Thoracic aorta (tissue), 2 donors: Measurements from ENCODE around the gene CYB561A3. TPM values are rescaled to one million over a fixed set of nuclear protein-coding genes. Genes with fewer than 3 reads are reported as not detected.

Experiments
- ATAC-seq: fragments of 150-250 bp; one replicate; pipeline ENCODE4 v1.8.0; 2017; ENCODE audit warnings: low read depth; ENCODE audit not compliant: insufficient number of reproducible peaks, low FRiP score
- DNase-seq: peaks from one replicate; pipeline ENCODE4 v3.0.0-alpha.2; 2020; ENCODE audit warnings: low spot score
- H3K27ac ChIP-seq, 2 donors: fragments of 200-600 bp; sonication (generic); 1 replicate in 1 of 2; 2 replicates in 1 of 2; pipeline ENCODE4 v1.5.1; 2016; ENCODE audit warnings: mild to moderate bottlenecking in 2 of 2, moderate library complexity in 2 of 2
- H3K27me3 ChIP-seq: fragments of 200-600 bp; sonication (generic); replicated peaks from 2 replicates; pipeline ENCODE4 v1.6.0; 2016; ENCODE audit warnings: mild to moderate bottlenecking; ENCODE audit not compliant: insufficient read depth
- H3K36me3 ChIP-seq: fragments of 200-600 bp; sonication (generic); one replicate; pipeline ENCODE4 v1.5.1; 2016
- H3K4me1 ChIP-seq, 2 donors: fragments of 200-600 bp; sonication (generic); 1 replicate in 1 of 2; 2 replicates in 1 of 2; pipeline versions ENCODE4 v1.5.1 to v1.6.0; 2016; ENCODE audit warnings: low read depth in 2 of 2, mild to moderate bottlenecking in 1 of 2; ENCODE audit not compliant: control insufficient read depth in 1 of 2
- H3K4me3 ChIP-seq: fragments of 200-600 bp; sonication (generic); 2 replicates; pipeline ENCODE4 v1.5.1; 2016; ENCODE audit warnings: mild to moderate bottlenecking
- H3K9me3 ChIP-seq: fragments of 200-600 bp; sonication (generic); 2 replicates; pipeline ENCODE4 v1.5.1; 2016
- CTCF ChIP-seq: fragments of 200-600 bp; sonication (generic); IDR thresholded peaks from one replicate; pipeline ENCODE4 v1.5.1; 2019; ENCODE audit warnings: antibody characterized with exemption
- total RNA-seq, 2 donors: library from RNA; depleted of rRNA; stranded (reverse); fragments of >200 nt; gene quantifications; one replicate each; pipeline versions ENCODE4 v1.1.0 to v1.2.3, GENCODE V29; 2016

Gene CYB561A3
- total RNA-seq, 2 donors from 2014 or later = 37.1 to 80.8 TPM

- Histone ChIP-seq H3K9me3 (no peaks in the 10 kb centered on the region), H3K36me3 (peaks cover 14% of the 10 kb centered on the region), H3K4me3 (peak overlapping the region; percentile 94), H3K4me1 (peaks cover 11 to 37% of the 10 kb centered on the region in 2 donors), H3K27ac (no peak overlapping the region), H3K27me3 (no peaks in the 10 kb centered on the region)
- no peak for ATAC-seq
- no peak for TF ChIP-seq CTCF
- DNase-seq = no peak
Observed at GRCh38 chr11:61331651-61332050, 30.0 kb downstream of the CYB561A3 start.

GRCh38 chr11:61329871-61330270 is 31.8 kb downstream of the CYB561A3 start:
- Histone ChIP-seq H3K36me3 (peaks cover 29% of the 10 kb centered on the region), H3K27ac (no peak overlapping the region), H3K4me1 (peaks cover 11 to 37% of the 10 kb centered on the region in 2 donors), H3K27me3 (no peaks in the 10 kb centered on the region), H3K4me3 (no peak overlapping the region), H3K9me3 (no peaks in the 10 kb centered on the region)
- ATAC-seq = no peak
- no peak for DNase-seq
- no peak for TF ChIP-seq CTCF

DNA sequence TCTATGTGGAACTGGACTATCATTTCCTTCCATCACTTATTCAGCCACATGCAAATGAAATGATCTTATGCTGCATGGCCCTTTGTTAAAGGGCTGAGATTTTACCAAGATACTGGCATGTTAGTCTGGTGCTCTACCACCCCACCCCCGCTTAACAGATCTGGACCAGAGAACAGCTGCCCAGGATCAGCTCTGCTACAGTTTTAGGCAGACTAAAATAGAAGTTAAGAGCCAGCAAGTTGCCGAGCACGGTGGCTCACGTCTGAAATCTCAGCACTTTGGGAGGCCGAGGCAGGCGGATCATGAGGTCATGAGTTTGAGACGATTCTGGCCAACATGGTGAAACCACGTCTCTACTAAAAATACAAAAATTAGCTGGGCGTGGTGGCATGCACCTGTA is 33.3 kb downstream of the CYB561A3 start:
- Histone ChIP-seq H3K27ac (no peak overlapping the region), H3K36me3 (peaks cover 43% of the 10 kb centered on the region), H3K27me3 (no peaks in the 10 kb centered on the region), H3K4me3 (no peak overlapping the region), H3K4me1 (peaks cover 11 to 32% of the 10 kb centered on the region in 2 donors), H3K9me3 (no peaks in the 10 kb centered on the region)
- DNase-seq (no peak), ATAC-seq (no peak)
- TF ChIP-seq CTCF = no peak

DNA sequence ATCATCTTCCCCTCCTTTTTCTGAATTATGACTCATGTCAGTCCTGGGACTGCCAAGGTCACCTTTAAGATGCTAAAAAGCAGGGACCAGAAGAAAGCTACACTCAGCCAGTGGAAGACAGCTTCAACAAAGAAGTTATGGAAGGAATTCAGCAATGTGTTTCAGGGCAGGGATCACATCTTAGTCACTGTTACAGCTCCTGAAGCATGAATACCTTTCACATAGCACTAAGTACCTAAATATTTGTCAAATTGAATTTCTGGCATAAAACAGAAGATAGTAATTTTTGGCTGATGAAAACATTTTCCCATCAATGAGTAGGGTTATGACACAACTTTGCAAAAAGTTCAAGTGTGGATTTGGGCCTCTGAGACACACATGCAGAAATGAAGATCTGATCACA is 34.0 kb downstream of the CYB561A3 start:
- Histone ChIP-seq H3K27me3 (no peaks in the 10 kb centered on the region), H3K4me3 (no peak overlapping the region), H3K36me3 (peaks cover 50% of the 10 kb centered on the region), H3K27ac (no peak overlapping the region), H3K9me3 (no peaks in the 10 kb centered on the region), H3K4me1 (peaks cover 11 to 32% of the 10 kb centered on the region in 2 donors)
- no peak for TF ChIP-seq CTCF
- DNase-seq = no peak
- no peak for ATAC-seq

- no peak for DNase-seq
- Histone ChIP-seq H3K4me1 (peaks cover 0 to 16% of the 10 kb centered on the region in 2 donors), H3K27me3 (no peaks in the 10 kb centered on the region), H3K27ac (no peak overlapping the region), H3K9me3 (no peaks in the 10 kb centered on the region), H3K4me3 (no peak overlapping the region), H3K36me3 (peaks cover 66% of the 10 kb centered on the region)
- no peak for TF ChIP-seq CTCF
- no peak for ATAC-seq
Observed at GRCh38 chr11:61325649-61326414, 35.9 kb downstream of the CYB561A3 start.
